Stimulated activated CD8-positive, alpha-beta memory T cell treated with anti-CD3 and anti-CD28 coated beads, Interleukin-7, amount 100 ng/mL, for 48 hours (primary cell): ENCODE measurements around the gene TCTN3.
"Not testable (repeated sequence)": the region's sequence is repeated elsewhere in the genome, so short reads cannot be mapped to it uniquely, and the experiment has no call there.

ENCODE experiments used
- DNase-seq, 2 donors: peaks; one replicate each; pipeline ENCODE4 v3.0.0-alpha.2; 2020; ENCODE audit warnings: low read depth in 1 of 2; ENCODE audit errors: extremely low read depth in 1 of 2

TCTN3 gene

GRCh38 chr10:95637140-95637539 is 56.6 kb downstream of the TCTN3 start:
- DNase-seq, result no peak

- no peak for DNase-seq
Measured at GRCh38 chr10:95635319-95635733, 58.4 kb downstream of the TCTN3 start.

DNA sequence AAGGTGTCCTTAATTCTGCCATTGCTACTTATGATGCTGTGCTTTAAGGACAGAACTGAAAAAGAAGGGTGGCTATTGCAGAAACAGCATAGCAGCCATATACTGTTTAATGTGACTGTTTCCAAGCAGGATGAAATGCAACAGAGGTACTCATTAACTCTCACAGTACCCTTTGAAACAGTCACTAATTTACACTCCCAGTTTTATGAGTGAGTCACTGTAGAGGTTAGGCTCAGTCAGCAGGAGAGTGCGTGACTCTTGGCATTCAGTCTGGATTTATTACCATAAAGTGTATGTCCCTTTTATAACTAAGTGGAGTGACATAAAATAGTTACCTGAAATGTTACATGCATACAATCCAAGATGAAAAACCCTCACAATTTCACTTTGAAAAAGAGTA is 64.9 kb downstream of the TCTN3 start:
- DNase-seq, result no peak

GRCh38 chr10:95626500-95626899 is 67.2 kb downstream of the TCTN3 start:
- no peak for DNase-seq

GRCh38 chr10:95620415-95620814 is 73.3 kb downstream of the TCTN3 start:
- DNase-seq, result not testable (repeated sequence)

GRCh38 chr10:95618101-95618500 is 75.6 kb downstream of the TCTN3 start:
- no peak for DNase-seq

- DNase-seq, result no peak
Measured at GRCh38 chr10:95616446-95616845, 77.3 kb downstream of the TCTN3 start.
